GM23338 (cell line): Measurements from ENCODE around the gene BMPER. TPM values are rescaled to one million over a fixed set of nuclear protein-coding genes. Genes with fewer than 3 reads are reported as not detected.

ENCODE experiments used
- ATAC-seq: fragments of 200-7000 bp; cut with Tn5 transposase; 3 replicates; pipeline ENCODE4 v1.9.1; 2020
- DNase-seq: peaks from one replicate; pipeline ENCODE4 v3.0.0-alpha.2; 2015; ENCODE audit warnings: low spot score
- H2AFZ ChIP-seq: fragments of 200-600 bp; sonication (generic); 2 replicates; pipeline ENCODE4 v1.8.0; 2016; ENCODE audit warnings: antibody characterized with exemption, mild to moderate bottlenecking, moderate library complexity
- H3F3A ChIP-seq: fragments of 200-600 bp; sonication (generic); replicated peaks from 2 replicates; pipeline ENCODE4 v1.8.0; 2017; ENCODE audit warnings: antibody characterized with exemption, mixed run types, low read depth
- H3K27ac ChIP-seq: fragments of 200-600 bp; sonication (generic); 2 replicates; pipeline ENCODE4 v1.6.1; 2016; ENCODE audit warnings: low read depth
- H3K27me3 ChIP-seq: fragments of 200-600 bp; sonication (generic); 2 replicates; pipeline ENCODE4 v1.8.0; 2016; ENCODE audit warnings: mild to moderate bottlenecking, mixed run types, moderate library complexity; ENCODE audit not compliant: insufficient read depth
- H3K36me3 ChIP-seq: fragments of 200-600 bp; sonication (generic); 2 replicates; pipeline ENCODE4 v1.8.0; 2016; ENCODE audit warnings: mild to moderate bottlenecking; ENCODE audit not compliant: insufficient read depth
- H3K4me1 ChIP-seq: fragments of 200-600 bp; sonication (generic); 2 replicates; pipeline ENCODE4 v1.8.0; 2016; ENCODE audit warnings: mild to moderate bottlenecking, moderate library complexity; ENCODE audit not compliant: insufficient read depth
- H3K4me2 ChIP-seq: fragments of 200-600 bp; sonication (generic); 2 replicates; pipeline ENCODE4 v1.7.1; 2017; ENCODE audit warnings: mixed run types
- H3K4me3 ChIP-seq: fragments of 200-600 bp; sonication (generic); 2 replicates; pipeline ENCODE4 v1.6.1; 2016; ENCODE audit warnings: mixed run types
- H3K79me2 ChIP-seq: fragments of 200-600 bp; sonication (generic); replicated peaks from 2 replicates; pipeline ENCODE4 v1.8.0; 2017; ENCODE audit warnings: mild to moderate bottlenecking; ENCODE audit not compliant: insufficient read depth
- H3K9me2 ChIP-seq: fragments of 200-600 bp; sonication (generic); 2 replicates; pipeline ENCODE4 v1.8.0; 2017; ENCODE audit not compliant: insufficient read depth
- H4K20me1 ChIP-seq: fragments of 200-600 bp; sonication (generic); replicated peaks from 2 replicates; pipeline ENCODE4 v1.8.0; 2017; ENCODE audit warnings: mild to moderate bottlenecking; ENCODE audit not compliant: insufficient read depth
- H3K27ac Mint-ChIP-seq: 2 replicates; pipeline ENCODE4 v1.8.0; 2020; ENCODE audit warnings: inconsistent platforms, mild to moderate bottlenecking, moderate library complexity, mixed read lengths
- H3K27me3 Mint-ChIP-seq: 3 replicates; pipeline ENCODE4 v1.8.0; 2022; ENCODE audit warnings: low read depth, mild to moderate bottlenecking, moderate library complexity, mixed read lengths, inconsistent platforms; ENCODE audit not compliant: insufficient read depth, poor library complexity
- H3K36me3 Mint-ChIP-seq: 3 replicates; pipeline ENCODE4 v1.8.0; 2021; ENCODE audit warnings: low read depth, mild to moderate bottlenecking, inconsistent platforms, moderate library complexity, mixed read lengths
- H3K4me1 Mint-ChIP-seq: 3 replicates; pipeline ENCODE4 v1.8.0; 2020; ENCODE audit warnings: mild to moderate bottlenecking, inconsistent platforms, mixed read lengths
- H3K4me3 Mint-ChIP-seq: 3 replicates; pipeline ENCODE4 v1.8.0; 2021; ENCODE audit warnings: moderate library complexity, mild to moderate bottlenecking, inconsistent platforms, mixed read lengths
- H3K9me3 Mint-ChIP-seq: 3 replicates; pipeline ENCODE4 v1.8.0; 2020; ENCODE audit warnings: moderate library complexity, mild to moderate bottlenecking, inconsistent platforms, mixed read lengths
- CREB1 ChIP-seq: fragments of 250-450 bp; sonication (Bioruptor Pico); IDR thresholded peaks from 2 replicates; pipeline ENCODE4 v1.5.0; 2020; ENCODE audit warnings: low read depth, mild to moderate bottlenecking, moderate library complexity
- CTCF ChIP-seq, 2 experiments: fragments of 200-600 bp in 1 of 2; sonication (generic) in 1 of 2; conservative IDR thresholded peaks; 2 replicates each; pipeline versions ENCODE4 v1.5.1 to v1.6.1; 2016 to 2017; ENCODE audit warnings: antibody characterized with exemption in 2 of 2, low read depth in 2 of 2, mild to moderate bottlenecking in 2 of 2, moderate library complexity in 1 of 2
- ETS1 ChIP-seq: IDR thresholded peaks from 2 replicates; pipeline ENCODE4 v1.6.1; 2016; ENCODE audit warnings: antibody characterized with exemption
- EZH2 ChIP-seq: fragments of 200-600 bp; sonication (generic); IDR thresholded peaks from one replicate; pipeline ENCODE4 v1.8.0; 2017; ENCODE audit warnings: antibody characterized with exemption, mild to moderate bottlenecking, low read depth; ENCODE audit not compliant: unreplicated experiment
- EZH2phosphoT487 ChIP-seq: fragments of 200-600 bp; sonication (generic); IDR thresholded peaks from one replicate; pipeline ENCODE4 v1.8.1; 2018; ENCODE audit warnings: antibody characterized with exemption; ENCODE audit not compliant: unreplicated experiment
- JUNB ChIP-seq: IDR thresholded peaks from one replicate; pipeline ENCODE4 v1.6.1; 2016; ENCODE audit warnings: antibody characterized with exemption; ENCODE audit not compliant: unreplicated experiment
- NANOG ChIP-seq: IDR thresholded peaks from 2 replicates; pipeline ENCODE4 v1.6.1; 2016; ENCODE audit warnings: antibody characterized with exemption, borderline replicate concordance
- POLR2AphosphoS5 ChIP-seq: IDR thresholded peaks from 2 replicates; pipeline ENCODE4 v1.6.1; 2016; ENCODE audit warnings: antibody characterized with exemption, low read depth
- REST ChIP-seq: IDR thresholded peaks from one replicate; pipeline ENCODE4 v1.6.1; 2018; ENCODE audit warnings: antibody characterized with exemption; ENCODE audit not compliant: unreplicated experiment
- STAT1 ChIP-seq: IDR thresholded peaks from one replicate; pipeline ENCODE4 v1.6.1; 2016; ENCODE audit warnings: antibody characterized with exemption; ENCODE audit not compliant: unreplicated experiment
- ZNF114 ChIP-seq: fragments of 250-450 bp; sonication (Bioruptor Pico); IDR thresholded peaks from 2 replicates; pipeline ENCODE4 v1.5.0; 2020; ENCODE audit warnings: mild to moderate bottlenecking, moderate library complexity
- ZNF331 ChIP-seq: fragments of 250-450 bp; sonication (Bioruptor Pico); IDR thresholded peaks from 2 replicates; pipeline ENCODE4 v1.5.0; 2020; ENCODE audit warnings: low read depth, mild to moderate bottlenecking, moderate library complexity
- ZNF462 ChIP-seq: fragments of 250-450 bp; sonication (Bioruptor Pico); IDR thresholded peaks from 2 replicates; pipeline ENCODE4 v1.5.0; 2020; ENCODE audit warnings: mild to moderate bottlenecking, moderate library complexity
- polyA plus RNA-seq: library from polyadenylated mRNA; unstranded; fragments of >200 nt; fragmentation: Nextera tagmentation; extraction: Ambion mirVana; gene quantifications from 2 replicates; pipeline ENCODE4 v1.2.1, GENCODE V29; 2016
- total RNA-seq: library from RNA; depleted of rRNA; stranded (reverse); fragments of >200 nt; shearing (Covaris generic); gene quantifications from 2 replicates; pipeline ENCODE4 v1.2.3, GENCODE V29; 2014

Gene BMPER
- total and polyA plus RNA-seq, 2 experiments from 2014 or later, result 0.53 to 1.4 TPM

- no peak overlapping the region for H3K27ac Mint-ChIP-seq
- H3K4me1 Mint-ChIP-seq, result no peaks in the 10 kb centered on the region
- H3K27me3 Mint-ChIP-seq, result peaks cover 2% of the 10 kb centered on the region
- no peaks in the 10 kb centered on the region for H4K20me1 ChIP-seq
- no peak for ATAC-seq
- DNase-seq, result no peak
- H3K4me2 ChIP-seq, result no peak overlapping the region
- H3F3A ChIP-seq, result no peaks in the 10 kb centered on the region
- H2AFZ ChIP-seq, result no peak overlapping the region
- no peaks in the 10 kb centered on the region for H3K36me3 Mint-ChIP-seq
- no peak overlapping the region for H3K4me3 Mint-ChIP-seq
- TF ChIP-seq EZH2 (no peak), REST (no peak), ETS1 (no peak), CREB1 (CRISPR knock-in tag) (no peak), POLR2AphosphoS5 (no peak), ZNF114 (CRISPR knock-in tag) (no peak), STAT1 (no peak), CTCF (conservative IDR thresholded peaks at IDR 0.05; ENCODE audit: low read depth in 2 of 2) (no peak), ZNF462 (CRISPR knock-in tag) (no peak), JUNB (no peak), NANOG (no peak), ZNF331 (CRISPR knock-in tag) (no peak), EZH2phosphoT487 (no peak)
- no peaks in the 10 kb centered on the region for H3K27me3 ChIP-seq
- no peaks in the 10 kb centered on the region; the same call in 2 of the 3 replicates for H3K9me3 Mint-ChIP-seq
- no peak overlapping the region for H3K4me3 ChIP-seq
- H3K79me2 ChIP-seq, result no peaks in the 10 kb centered on the region
- H3K9me2 ChIP-seq, result no peaks in the 10 kb centered on the region
- H3K27ac ChIP-seq, result no peak overlapping the region
- H3K36me3 ChIP-seq, result no peaks in the 10 kb centered on the region
- H3K4me1 ChIP-seq, result no peaks in the 10 kb centered on the region
These were observed 21.2 kb downstream of the BMPER start for GRCh38 chr7:33926535-33926934.
